Stimulated activated CD4-positive, alpha-beta T cell treated with anti-CD3 and anti-CD28 coated beads, Interleukin-4, amount 100 ng/mL, for 1 hour (primary cell): ENCODE measurements around the gene TRIM52.
"Not testable (repeated sequence)": the region's sequence is repeated elsewhere in the genome, so short reads cannot be mapped to it uniquely, and the experiment has no call there.

Experiments used
- DNase-seq: peaks from one replicate; pipeline ENCODE4 v3.0.0-alpha.2; 2020

Gene TRIM52

GRCh38 chr5:181260720-181261319 is at the start of gene TRIM52:
Gene TRIM52, minus strand, starts transcription at chr5:181261143. Its CDS starts 330 bp downstream, at chr5:181260813.
- DNase-seq: peak; percentile 91

GRCh38 chr5:181287331-181287730 is 26.4 kb upstream of the TRIM52 start:
- DNase-seq: not testable (repeated sequence)

GRCh38 chr5:181285962-181286705 is 25.2 kb upstream of the TRIM52 start:
- not testable (repeated sequence) for DNase-seq

GRCh38 chr5:181283841-181284755 is 23.2 kb upstream of the TRIM52 start:
- DNase-seq: not testable (repeated sequence)

- no peak for DNase-seq
Observed at GRCh38 chr5:181283347-181283746, 22.4 kb upstream of the TRIM52 start.

GRCh38 chr5:181282874-181283273 is 21.9 kb upstream of the TRIM52 start:
- DNase-seq: no peak

- not testable (repeated sequence) for DNase-seq
Observed at GRCh38 chr5:181282415-181282814, 21.5 kb upstream of the TRIM52 start.

GRCh38 chr5:181281984-181282316 is 21.0 kb upstream of the TRIM52 start:
- DNase-seq: no peak

- DNase-seq: no peak
Observed at GRCh38 chr5:181281077-181281983, 20.4 kb upstream of the TRIM52 start.

GRCh38 chr5:181280251-181280762 is 19.4 kb upstream of the TRIM52 start:
- no peak for DNase-seq

GRCh38 chr5:181273433-181273744 is 12.4 kb upstream of the TRIM52 start:
- not testable (repeated sequence) for DNase-seq

- DNase-seq: no peak
Observed at GRCh38 chr5:181271081-181271480, 10.1 kb upstream of the TRIM52 start.

- not testable (repeated sequence) for DNase-seq
Observed at GRCh38 chr5:181267907-181268306, 7.0 kb upstream of the TRIM52 start.

- DNase-seq: not testable (repeated sequence)
Observed at GRCh38 chr5:181267291-181267904, 6.5 kb upstream of the TRIM52 start.

GRCh38 chr5:181265092-181265671 is 4.2 kb upstream of the TRIM52 start:
- no peak for DNase-seq

- DNase-seq: no peak
Observed at GRCh38 chr5:181263633-181264032, 2.7 kb upstream of the TRIM52 start.

- peak; percentile 77 for DNase-seq
Observed at GRCh38 chr5:181261320-181262049, 542 bp upstream of the TRIM52 start.

GRCh38 chr5:181259974-181260719 is 796 bp downstream of the TRIM52 start:
- DNase-seq: no peak

GRCh38 chr5:181259283-181259682 is 1.7 kb downstream of the TRIM52 start:
- DNase-seq: no peak

- DNase-seq: no peak
Observed at GRCh38 chr5:181258576-181258975, 2.4 kb downstream of the TRIM52 start.
